GM19452 (cell line): ENCODE results near the gene CD2.
"Not testable (repeated sequence)": the region's sequence is repeated elsewhere in the genome, so short reads cannot be mapped to it uniquely, and the experiment has no call there.

Experiments used
- ATAC-seq: cut with Tn5 transposase; IDR thresholded peaks from one replicate; pipeline ENCODE4 v1.9.1; 2021; ENCODE audit not compliant: unreplicated experiment

The CD2 gene

GRCh38 chr1:116731439-116731838 is 22.8 kb upstream of the CD2 start:
- no peak for ATAC-seq

- ATAC-seq: no peak
Observed at GRCh38 chr1:116732726-116733125, 21.5 kb upstream of the CD2 start.

GRCh38 chr1:116733476-116734365 is 20.5 kb upstream of the CD2 start:
- no peak for ATAC-seq

GRCh38 chr1:116735246-116735645 is 19.0 kb upstream of the CD2 start:
- no peak for ATAC-seq

GRCh38 chr1:116737020-116737854 is 17.0 kb upstream of the CD2 start:
- peak; percentile 48 for ATAC-seq

GRCh38 chr1:116737855-116738321 is 16.3 kb upstream of the CD2 start:
- peak; percentile 25 for ATAC-seq

GRCh38 chr1:116738673-116739370 is 15.4 kb upstream of the CD2 start:
- ATAC-seq: peak; percentile 78

- ATAC-seq: no peak
Observed at GRCh38 chr1:116739371-116740012, 14.7 kb upstream of the CD2 start.

GRCh38 chr1:116740296-116740695 is 13.9 kb upstream of the CD2 start:
- no peak for ATAC-seq

GRCh38 chr1:116740746-116741145 is 13.5 kb upstream of the CD2 start:
- ATAC-seq: no peak

- ATAC-seq: no peak
Observed at GRCh38 chr1:116741836-116742565, 12.2 kb upstream of the CD2 start.

- ATAC-seq: no peak
Observed at GRCh38 chr1:116743535-116743934, 10.7 kb upstream of the CD2 start.

- no peak for ATAC-seq
Observed at GRCh38 chr1:116748272-116748671, 6.0 kb upstream of the CD2 start.

GRCh38 chr1:116751146-116751545 is 3.1 kb upstream of the CD2 start:
- ATAC-seq: no peak

GRCh38 chr1:116751621-116752020 is 2.6 kb upstream of the CD2 start:
- ATAC-seq: no peak

GRCh38 chr1:116753312-116753711 is 918 bp upstream of the CD2 start:
- no peak for ATAC-seq

GRCh38 chr1:116755066-116755465 is 836 bp downstream of the CD2 start:
- no peak for ATAC-seq

GRCh38 chr1:116755681-116756080 is 1.5 kb downstream of the CD2 start:
- ATAC-seq: no peak

GRCh38 chr1:116756092-116756491 is 1.9 kb downstream of the CD2 start:
- ATAC-seq: not testable (repeated sequence)

- ATAC-seq: not testable (repeated sequence)
Observed at GRCh38 chr1:116758456-116758815, 4.2 kb downstream of the CD2 start.
